ENCODE measurements around the gene GJD3.

The GJD3 gene

DNA sequence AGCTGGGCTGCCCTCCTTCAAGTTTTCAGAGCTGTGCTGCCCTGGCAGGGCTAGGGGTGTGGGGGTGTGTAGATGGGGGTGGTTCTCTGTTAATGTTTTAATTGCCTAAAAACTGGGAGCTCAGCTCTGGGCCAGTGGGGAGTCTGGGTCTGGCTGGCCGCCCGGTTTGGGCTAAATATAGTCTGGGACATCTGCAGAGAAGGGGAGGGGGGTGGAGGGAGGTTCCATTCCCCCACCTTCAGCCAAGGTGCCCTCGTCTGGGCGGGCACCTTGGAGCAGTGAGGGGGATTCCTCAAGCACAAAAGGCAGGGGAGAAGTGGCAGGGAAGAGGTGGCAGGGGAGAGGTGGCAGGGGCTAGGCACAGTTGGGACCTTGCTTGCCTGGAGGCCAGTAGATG, 42.6 kb downstream of the GJD3 start:
- no peak for DNase-seq

DNA sequence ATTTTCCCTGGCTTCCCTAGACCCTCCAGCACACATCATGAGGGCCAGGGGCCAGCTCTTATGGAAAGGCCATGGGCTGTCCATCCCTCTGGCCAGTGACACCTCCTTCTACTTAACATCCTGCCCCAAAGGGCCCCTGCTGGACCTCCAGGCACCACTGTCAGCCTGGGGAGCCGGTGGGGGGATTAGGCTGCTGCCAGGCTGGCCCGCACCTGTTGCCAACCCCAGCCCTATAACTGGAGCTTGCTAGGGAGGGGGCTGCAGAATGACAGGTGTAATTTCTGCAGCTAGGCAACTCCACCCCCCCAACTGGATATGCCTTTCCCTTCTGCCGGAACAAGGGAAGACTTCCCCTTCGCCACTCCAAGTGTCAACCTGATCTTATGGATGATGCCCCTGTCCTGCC, 43.0 kb downstream of the GJD3 start:
- DNase-seq = no peak

DNA sequence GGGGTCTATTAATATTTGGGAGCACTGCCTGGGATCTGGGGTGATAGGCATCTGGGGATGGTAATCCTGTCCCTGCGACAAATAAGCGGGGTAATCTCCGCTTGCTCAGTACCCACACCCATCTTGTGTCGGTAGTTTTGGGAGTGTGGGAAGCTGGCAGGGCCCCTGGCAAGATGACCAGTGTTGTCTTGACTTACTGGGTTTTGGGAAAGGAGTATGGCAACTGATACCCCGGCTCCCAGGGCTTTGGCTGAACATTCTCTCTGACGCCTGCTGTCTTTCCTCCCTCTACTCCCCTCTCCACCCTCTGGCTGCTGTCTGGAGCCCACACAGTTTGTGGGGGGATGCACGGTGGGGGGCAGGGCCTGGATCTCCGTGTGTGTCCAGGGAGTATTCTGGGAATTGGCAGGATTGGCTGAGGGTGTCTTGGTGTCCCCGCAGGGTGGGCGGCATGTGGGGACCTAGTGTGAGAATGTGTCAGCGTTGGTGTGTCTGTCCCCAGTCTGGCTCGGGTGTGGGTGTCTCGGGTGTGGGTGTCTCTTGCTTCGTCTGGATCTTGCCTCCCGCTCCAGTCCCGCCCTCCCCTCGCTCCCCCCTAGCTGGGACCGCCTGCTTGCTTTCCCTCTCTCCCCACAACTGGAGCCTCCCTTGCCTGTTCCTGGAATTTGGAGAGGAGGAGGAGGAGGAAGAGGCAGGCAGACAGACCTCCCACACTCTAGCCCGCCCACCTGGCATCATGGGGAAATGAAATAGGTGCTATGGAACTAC, 43.6 kb downstream of the GJD3 start:
- DNase-seq = no peak

DNA sequence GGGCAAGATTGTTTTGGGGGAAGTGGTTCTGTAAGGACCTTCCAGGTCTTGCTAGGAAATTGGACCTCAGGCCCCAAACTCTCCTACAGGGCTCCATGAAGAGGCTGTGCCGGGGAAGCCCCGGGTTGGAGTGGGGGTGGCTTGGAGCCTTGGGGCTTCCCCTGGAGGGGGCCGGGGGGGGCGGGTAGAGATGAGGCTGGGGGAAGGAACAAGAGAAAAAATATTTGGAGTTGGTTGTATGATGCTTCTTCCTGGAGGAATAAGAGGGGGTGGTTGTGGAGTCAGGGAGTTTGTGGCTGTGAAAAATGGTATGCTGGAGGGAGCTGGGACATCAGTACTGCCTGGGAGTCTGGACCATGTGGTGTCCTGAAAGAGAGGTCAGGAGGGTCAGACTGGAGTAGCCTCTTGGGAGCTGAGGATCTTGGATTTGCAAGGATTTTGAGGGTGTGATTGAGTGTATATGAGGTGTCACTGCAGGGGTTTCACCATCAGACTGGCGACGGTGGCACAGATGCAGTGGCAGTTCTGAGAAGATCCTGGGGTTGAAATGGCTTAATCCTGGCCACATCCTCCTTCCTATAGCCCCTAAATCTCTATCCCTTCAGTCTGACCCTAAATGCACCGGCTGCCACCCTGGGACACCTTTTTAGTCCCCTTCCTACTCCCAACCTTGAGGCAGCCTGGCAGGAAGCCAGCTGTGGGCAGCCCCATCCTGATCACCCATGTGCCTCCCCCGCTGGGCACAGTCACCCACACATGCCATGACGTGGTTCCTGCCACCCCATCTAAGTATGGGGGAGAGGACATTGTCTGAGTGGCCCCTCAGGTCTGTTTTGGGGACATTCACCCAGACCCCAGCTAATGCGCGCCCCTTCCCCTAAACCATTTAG, 44.6 kb downstream of the GJD3 start:
- no peak for DNase-seq

DNA sequence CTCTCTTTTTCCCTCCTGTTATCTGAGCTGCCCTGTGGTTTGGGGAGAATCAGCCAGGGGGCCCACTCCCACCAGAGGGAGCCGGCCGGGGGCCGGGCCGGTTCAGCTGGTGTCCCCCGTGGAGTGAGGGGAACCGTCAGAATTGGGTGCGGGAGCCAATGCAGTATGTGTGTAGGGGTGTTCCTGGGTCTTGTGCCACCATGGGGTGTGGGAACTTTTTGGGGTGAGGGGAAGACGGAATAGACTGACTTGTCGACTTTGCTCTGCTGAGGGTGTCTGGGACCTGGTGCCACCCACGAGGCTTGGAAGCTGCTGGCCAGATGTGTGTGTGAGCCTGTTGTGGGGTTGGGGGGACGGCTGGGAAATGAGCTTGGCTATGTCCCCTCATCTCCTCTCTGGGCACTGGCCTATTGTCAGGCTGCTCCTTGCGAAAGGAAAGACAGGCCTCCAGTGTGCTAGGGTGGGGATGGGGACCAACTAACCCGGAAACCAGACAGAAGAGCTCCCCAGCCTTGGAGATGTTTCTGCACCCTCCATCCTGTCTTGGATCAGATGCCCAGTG, 45.6 kb downstream of the GJD3 start:
- no peak for DNase-seq

DNA sequence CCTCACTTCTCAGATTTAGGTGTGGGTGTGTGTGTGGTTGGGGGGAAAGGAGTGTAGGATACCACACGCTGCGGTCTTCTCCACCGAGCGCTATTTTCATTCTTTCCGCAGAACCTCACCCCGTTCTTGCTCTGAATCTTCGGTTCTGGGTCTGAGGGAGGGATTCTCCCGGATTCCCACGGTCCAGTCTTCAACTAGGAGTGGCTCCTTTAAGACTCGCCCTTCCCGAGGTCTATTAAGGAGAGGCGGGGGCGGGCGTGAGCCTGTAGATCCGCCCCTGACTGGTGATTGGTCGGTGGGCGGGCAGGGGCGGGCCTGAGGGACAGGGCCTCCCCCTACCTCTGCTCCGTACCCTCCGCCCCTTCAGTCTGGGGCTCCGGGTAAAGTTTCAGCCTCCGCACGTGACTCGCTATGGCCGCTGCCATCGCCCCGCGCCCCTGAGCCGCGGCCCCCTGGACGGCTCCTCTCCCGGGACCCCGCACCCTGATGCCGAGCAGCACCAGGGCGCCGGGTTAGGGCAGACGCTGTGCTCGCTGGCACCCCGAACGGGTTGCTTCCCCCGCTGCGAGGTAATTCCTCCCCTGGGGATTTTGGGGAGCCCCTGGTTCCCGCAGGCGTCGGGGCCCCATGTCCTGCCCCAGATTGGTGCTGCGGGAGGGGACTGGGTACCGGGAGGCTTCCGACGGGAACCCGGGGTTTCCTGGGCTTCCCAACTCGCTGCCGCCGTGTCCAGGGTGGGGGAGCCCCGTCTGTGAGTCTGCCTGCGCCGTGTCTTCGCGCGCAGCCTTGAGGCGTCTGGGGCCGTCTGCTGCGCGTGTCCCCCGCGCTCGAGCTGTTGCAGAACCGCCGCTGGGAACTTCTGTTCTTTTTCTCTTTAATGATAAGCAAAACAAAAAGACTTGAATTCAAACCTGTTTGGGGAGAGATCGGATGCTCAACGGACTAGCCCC, 46.4 kb downstream of the GJD3 start:
- DNase-seq = peak; percentile 85

DNA sequence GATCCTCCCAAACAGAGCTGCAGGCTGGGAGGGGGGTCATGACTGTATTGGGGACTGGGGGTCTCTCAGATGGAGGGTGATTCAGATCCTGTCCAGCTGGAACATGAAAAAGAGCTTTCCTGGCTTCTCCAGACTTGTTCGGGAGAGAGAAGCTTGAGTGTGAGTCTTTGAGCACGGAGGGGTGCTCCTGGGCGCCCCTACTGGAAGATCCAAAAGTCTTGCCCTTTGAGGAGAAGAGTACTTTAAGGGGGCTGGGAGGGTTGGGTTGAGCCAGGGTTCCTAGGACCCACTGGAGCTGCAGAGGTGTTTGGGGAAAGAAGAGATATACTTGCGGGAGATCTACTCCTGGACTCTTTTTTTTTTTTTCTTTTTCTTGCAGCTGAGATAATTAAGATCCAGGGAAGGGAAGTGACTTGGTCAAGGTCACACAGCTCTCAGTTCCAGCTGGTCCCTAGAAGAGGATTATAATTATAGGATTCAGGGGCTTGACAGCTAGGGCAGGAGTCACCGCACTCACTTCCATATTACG, 47.1 kb downstream of the GJD3 start:
- DNase-seq = no peak

DNA sequence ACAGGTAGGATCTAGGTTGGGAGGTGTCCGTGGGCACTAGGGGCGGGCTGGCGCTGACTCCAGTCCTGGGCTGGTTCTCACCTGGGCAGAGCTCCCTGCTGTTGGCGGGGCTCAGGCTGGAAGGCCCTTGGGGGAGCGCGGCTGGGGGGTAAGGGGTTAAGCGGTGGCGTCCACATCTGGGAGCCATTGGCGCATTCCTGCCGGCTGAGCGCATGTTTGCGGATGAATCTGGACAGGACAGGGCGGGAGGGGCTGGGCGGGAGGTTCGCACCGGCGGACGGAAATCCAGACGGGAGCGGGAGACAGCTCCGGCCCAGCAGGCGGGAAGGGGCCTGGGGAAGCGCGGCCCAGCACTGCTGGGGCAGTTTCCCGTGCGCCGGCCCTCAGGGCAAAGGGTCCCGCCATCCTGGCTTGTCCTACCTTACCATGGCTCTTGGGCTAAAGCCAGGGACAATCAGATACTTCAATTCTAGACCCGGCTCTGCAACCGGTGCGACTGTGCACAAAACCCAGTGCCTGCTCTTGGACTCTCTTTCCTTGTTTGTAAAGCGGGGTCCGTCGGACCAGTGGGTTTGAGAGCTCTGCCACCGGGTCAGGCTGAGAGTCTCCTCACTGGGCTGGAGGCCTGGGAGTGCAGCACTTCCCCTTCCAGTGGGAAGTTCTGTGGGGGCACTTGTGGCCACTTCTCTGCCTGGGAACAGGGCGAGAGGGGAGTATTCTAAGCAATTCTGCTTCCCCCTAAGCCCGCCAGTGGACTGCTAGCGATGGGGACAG, 47.8 kb downstream of the GJD3 start:
- no peak for DNase-seq

DNA sequence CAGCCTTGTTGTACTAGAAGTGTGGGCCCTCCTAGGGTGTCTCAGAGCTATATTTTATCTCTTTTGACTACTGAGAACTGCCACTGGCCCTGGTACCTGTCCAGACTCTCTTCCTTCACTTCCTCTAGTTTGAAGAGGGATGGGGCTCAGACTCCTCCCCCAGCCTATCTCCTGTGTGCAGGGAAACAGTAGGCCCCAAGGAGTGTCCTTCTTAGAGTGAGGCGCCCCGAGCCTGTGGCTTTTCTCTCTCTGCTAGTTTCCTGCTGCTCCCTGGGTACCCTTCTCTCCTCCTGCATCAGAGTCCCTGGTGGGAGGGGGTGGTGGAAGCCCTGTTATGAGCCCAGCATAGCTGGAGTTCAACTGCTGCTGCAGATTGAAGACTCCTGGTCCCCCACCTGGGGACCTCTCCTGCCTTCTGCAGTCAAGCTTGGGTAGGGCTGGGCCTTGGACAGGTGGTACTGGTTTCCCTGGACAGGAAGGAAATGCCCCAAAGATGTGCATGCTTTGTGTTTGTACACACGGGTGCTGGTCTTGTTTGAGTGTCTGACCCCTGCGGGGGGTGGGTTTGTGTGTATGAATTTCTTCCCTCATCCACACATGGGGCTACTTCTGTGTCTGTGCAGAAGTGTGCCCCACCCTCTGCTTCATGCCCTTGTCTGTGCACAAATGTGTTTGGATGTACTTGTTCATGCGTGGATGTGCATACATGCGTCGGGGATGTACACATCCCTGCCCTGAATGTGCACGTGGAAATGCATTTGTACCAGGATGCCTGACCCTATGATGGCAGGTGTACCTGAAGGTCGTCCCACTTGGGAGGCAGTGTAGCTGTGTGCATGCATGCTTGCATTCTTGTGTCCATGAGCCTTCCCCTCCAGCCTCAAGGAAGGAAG, 48.6 kb downstream of the GJD3 start:
- DNase-seq = no peak

DNA sequence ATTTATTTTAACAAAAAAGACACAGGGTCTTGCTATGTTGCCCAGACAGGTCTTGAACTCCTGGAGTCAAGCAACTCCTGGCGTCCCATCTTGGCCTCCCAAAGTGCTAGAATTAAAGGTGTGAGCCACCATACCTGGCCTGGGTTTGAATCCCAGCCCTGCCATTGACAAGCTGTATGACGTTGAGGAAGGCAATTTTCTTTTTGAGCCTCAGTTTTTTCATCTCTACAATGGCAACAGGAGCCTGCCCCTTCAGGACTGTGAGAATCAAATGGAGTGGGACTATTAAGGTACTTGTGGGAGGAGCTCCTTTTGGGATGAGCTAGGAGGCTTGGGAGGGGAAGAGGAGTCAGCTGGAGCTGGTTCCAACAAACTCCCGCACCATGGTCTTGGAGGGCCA, 49.3 kb downstream of the GJD3 start:
- DNase-seq = no peak

DNA sequence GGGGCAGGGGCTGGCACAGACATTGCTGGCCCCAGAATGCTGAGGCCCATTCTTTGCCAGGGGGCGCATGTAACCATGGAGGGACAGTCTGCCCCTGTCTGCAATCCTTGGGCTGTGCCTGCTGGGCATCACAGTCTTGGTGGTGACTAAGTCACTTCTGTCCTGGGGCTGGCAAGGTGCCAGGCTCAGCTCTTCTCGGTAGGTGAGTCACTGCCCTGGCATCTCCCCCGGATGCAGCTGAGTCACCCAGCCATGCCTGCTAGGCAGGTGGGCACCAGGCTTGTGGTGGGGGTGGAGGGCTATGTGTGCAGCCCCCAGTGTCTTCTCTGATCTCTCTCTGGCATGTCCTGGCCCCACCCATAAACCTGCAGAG, 50.0 kb downstream of the GJD3 start:
- peak; percentile 82 for DNase-seq

DNA sequence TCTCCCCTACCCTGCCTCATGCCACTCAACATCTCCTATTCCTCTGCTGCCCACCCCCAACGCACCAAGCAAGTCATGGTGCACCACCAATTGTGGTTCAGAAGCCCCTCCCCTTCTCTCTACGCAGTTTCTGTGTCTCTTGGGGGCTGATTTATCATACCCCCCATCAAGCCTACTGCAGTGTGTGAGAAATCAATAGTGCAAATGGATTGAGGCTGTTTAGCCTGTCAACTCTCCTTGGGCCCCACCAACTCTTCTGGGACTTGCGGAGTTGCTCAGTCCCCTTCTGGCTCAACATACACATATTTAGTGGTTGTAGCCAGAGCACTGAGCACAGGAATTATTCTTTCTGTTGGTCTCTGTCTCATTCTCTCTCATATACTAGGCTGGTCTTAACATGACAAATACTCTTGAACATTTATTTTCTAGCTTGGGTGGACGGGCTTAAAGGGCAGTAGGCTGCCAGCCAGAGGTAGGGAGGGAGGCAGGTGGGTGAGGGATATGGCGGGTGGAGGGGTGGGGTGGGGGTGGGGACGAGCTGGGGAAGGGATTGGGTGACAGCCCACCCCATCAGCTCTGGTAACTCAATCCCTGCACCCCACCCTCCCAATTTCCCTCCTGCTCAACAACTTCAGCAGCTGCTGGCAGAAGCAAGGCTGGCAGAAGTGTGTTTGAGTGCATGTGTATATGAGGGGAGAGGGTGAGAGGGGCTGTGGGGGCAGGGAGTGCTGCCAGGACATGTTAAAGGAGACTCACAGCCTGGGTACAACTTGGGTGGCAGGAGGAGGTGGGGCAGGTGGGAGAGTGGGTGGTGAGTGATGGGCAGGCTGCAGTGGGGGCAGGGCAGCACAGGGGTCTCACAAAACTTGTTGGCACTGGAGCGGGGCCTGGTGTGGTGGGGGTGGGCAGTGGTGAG, 50.6 kb downstream of the GJD3 start:
- DNase-seq = peak; percentile 64
